IMR-90 (cell line): ENCODE measurements around the gene ZNF622.

Experiments
- CEBPB ChIP-seq: IDR thresholded peaks from 2 replicates; pipeline ENCODE4 v1.6.1; 2012; ENCODE audit warnings: low read depth, low read length, improper control_type of control experiment
- POLR2A ChIP-seq: IDR thresholded peaks from 2 replicates; pipeline ENCODE4 v1.6.1; 2012; ENCODE audit warnings: mild to moderate bottlenecking, low read depth, low read length
- RAD21 ChIP-seq: IDR thresholded peaks from 2 replicates; pipeline ENCODE4 v1.6.1; 2012; ENCODE audit warnings: low read length, improper control_type of control experiment
- RFX5 ChIP-seq: IDR thresholded peaks from 2 replicates; pipeline ENCODE4 v1.8.0; 2012; ENCODE audit warnings: low read depth, mild to moderate bottlenecking, low read length, moderate library complexity
- SMC3 ChIP-seq: fragments of 150-350 bp; IDR thresholded peaks from 2 replicates; pipeline ENCODE4 v1.6.1; 2016; ENCODE audit warnings: low read depth, mild to moderate bottlenecking, antibody characterized with exemption, low read length, moderate library complexity
- TF ChIP-seq, protein P1 (sequence below): conservative IDR thresholded peaks from 2 replicates; pipeline ENCODE4 v1.5.1; 2012; ENCODE audit warnings: mild to moderate bottlenecking, low read depth, low read length, improper control_type of control experiment
- TF ChIP-seq, protein P2 (sequence below): fragments of 150-350 bp; IDR thresholded peaks from 2 replicates; pipeline ENCODE4 v1.6.1; 2017; ENCODE audit warnings: mild to moderate bottlenecking, antibody characterized with exemption, low read length, low read depth
- TF ChIP-seq, protein P3 (sequence below): fragments of 150-350 bp; IDR thresholded peaks from 2 replicates; pipeline ENCODE4 v1.6.1; 2016; ENCODE audit warnings: low read depth, mild to moderate bottlenecking, low read length, moderate library complexity, borderline replicate concordance

DNA sequence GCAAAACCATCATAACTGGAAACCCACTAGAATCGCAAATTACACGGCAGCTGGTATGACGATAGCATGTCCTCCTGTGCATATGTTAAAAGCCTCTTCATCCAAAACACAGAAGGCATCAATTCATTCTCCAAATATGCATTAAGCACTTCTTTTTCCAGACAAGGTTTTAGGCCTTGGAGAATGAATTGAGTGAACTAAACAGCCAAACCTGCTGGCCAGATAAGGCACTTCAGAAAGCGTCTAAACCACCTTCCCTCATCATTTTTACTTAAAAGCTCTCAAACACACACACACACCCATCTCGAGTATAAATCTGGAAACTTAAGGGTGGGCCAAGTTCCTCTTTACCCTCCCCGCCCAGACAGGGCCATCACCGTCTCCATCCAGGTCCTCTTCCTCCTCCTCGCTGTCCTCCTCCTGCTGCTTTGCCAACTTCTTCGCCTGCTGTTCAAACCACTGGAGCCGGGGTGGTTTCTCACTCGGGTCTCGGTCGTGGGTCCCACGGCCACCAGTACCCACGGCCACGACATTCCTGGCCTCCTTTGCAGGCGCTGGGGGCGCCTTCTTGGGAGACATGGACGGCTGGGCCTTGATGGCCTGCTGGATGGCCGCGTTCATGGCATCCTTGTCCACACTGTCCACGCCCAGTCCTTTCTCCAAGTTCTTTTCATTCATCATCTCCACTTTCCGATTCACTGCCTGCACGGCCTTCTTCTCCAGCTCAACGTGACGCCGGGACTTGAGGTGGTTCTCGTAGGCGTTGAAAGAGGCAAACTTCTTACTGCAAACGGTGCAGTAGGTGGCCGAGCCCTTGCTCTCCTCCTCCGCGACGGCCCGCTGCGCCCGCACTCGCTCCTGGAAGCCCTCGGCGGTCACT lies 696 bp downstream of the ZNF622 start:
- TF ChIP-seq, protein P1, sequence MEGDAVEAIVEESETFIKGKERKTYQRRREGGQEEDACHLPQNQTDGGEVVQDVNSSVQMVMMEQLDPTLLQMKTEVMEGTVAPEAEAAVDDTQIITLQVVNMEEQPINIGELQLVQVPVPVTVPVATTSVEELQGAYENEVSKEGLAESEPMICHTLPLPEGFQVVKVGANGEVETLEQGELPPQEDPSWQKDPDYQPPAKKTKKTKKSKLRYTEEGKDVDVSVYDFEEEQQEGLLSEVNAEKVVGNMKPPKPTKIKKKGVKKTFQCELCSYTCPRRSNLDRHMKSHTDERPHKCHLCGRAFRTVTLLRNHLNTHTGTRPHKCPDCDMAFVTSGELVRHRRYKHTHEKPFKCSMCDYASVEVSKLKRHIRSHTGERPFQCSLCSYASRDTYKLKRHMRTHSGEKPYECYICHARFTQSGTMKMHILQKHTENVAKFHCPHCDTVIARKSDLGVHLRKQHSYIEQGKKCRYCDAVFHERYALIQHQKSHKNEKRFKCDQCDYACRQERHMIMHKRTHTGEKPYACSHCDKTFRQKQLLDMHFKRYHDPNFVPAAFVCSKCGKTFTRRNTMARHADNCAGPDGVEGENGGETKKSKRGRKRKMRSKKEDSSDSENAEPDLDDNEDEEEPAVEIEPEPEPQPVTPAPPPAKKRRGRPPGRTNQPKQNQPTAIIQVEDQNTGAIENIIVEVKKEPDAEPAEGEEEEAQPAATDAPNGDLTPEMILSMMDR = no peak; the same call in 1 of the 2 replicates
- no peak for TF ChIP-seq RFX5
- TF ChIP-seq, protein P2, sequence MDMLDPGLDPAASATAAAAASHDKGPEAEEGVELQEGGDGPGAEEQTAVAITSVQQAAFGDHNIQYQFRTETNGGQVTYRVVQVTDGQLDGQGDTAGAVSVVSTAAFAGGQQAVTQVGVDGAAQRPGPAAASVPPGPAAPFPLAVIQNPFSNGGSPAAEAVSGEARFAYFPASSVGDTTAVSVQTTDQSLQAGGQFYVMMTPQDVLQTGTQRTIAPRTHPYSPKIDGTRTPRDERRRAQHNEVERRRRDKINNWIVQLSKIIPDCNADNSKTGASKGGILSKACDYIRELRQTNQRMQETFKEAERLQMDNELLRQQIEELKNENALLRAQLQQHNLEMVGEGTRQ = no peak
- no peak for TF ChIP-seq CEBPB
- no peak for TF ChIP-seq POLR2A
- no peak for TF ChIP-seq RAD21
- no peak for TF ChIP-seq SMC3
- TF ChIP-seq, protein P3, sequence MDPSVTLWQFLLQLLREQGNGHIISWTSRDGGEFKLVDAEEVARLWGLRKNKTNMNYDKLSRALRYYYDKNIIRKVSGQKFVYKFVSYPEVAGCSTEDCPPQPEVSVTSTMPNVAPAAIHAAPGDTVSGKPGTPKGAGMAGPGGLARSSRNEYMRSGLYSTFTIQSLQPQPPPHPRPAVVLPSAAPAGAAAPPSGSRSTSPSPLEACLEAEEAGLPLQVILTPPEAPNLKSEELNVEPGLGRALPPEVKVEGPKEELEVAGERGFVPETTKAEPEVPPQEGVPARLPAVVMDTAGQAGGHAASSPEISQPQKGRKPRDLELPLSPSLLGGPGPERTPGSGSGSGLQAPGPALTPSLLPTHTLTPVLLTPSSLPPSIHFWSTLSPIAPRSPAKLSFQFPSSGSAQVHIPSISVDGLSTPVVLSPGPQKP = no peak
